Amniotic stem cell (primary cell): ENCODE data around the gene CBR1.
"Not testable (repeated sequence)": the region's sequence is repeated elsewhere in the genome, so short reads cannot be mapped to it uniquely, and the experiment has no call there.

ENCODE experiments used
- DNase-seq: peaks from one replicate; lab custom pipeline; 2025; lab: John Stamatoyannopoulos, UW

Gene CBR1

DNA sequence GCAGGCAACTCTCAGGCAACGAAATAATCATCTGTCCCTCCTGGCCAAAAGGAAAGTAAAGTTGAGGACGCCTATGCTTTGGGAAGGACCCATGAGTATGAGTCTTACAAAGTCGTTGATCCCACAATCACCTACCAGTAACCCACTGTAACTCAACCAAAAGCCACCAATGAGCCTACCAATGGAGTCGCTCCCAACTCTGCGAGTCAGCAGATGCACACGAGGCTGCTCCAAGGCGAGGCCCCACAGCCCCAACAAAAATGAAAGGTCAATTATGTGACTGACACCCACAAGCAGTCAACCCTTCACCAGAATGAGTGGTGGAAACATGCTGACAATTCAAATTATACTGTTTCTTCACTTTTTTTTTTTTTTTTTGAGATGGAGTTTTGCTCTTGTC lies 21.5 kb upstream of the CBR1 start:
- no peak for DNase-seq

DNA sequence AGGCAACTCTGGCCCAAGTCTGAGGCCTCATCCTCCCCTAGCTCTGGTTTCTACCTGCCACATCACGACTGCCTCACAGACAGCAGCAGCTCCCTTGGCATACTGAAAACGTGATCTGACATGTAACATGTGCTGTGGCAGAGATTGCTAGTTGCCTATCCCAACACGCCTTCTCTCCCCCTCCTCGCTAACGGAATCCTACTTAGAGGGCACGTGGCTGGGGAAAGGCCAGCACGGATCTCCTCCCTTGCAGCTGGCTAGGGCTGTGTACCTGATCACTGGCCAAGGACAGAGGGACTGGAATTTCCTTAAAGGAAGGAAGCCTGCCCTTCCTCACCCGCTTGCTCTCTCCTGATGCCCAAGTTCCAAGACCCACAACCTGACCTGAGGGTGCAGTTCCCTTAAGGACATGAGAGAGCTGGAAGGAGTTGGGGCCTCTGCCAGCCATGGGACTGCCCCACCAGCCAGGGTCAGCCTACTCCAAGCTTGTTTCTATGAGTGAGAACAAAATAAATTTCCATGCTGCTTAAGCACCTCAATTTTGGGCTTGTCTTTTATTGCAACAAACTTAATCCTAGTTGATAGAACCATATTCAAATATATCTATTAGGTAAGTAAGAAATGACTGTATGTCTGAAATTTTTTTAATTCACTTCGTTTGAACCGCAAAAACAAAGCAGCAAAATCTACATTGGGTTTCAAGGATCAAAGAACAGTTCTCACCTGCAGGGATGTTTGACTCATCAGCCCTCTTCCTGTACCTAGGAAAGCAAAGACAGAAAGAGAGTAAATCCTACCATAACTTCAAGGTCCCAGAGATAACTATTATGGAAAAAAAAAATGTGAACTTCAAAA lies 16.7 kb upstream of the CBR1 start:
- DNase-seq = no peak

DNA sequence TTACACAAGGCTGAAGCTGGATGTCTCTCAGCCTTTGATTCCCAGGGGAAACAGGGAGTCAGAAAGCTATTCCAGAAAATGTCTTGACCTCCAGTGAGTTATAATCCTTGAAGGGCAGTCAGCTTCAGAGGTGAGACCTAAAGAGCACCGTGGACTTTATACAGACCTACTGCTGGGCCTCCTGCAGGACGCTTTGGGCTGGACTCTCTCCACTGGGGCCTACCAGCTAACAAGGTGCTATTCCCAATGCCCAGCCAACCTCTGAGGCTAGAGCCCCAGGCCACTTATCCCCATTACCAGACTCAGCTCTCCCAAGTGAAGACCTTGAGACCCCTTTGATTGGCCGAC lies 16.1 kb upstream of the CBR1 start:
- no peak for DNase-seq

DNA sequence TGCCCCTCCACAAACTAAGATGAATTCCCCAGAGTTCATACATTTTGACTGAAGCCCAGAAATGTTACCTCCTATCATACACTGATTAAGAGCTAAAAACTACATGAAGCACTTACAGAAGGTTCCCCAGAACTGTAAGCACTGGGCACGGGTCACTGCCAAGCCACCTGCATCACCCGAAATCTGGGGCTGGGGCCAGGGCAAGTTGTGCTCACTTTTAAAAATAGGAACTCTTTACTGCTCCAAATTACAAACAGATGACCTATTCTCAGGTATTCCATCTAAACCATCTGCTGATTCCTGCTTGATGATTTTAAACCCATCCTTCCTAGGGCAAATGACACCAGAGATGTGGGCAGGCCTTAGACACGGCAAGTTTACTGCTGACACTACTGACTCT lies 14.3 kb upstream of the CBR1 start:
- DNase-seq = no peak

DNA sequence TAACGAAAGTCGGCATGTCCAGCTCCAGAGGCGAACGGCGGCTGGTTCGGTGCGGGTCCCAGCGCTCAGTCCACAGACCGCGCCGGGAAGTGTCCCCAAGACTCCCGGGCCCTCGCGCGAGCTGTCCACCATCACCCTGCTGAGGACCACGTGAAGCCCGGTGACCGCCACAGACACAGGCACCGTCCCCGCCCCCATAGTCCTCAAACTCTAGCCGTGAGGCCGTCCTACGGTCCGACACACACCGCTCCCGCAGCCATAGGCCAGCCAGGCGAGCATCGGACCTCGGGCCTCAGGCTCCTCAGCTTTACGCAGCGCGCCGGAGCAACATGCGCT lies 10.0 kb upstream of the CBR1 start:
- DNase-seq = peak; percentile 32

DNA sequence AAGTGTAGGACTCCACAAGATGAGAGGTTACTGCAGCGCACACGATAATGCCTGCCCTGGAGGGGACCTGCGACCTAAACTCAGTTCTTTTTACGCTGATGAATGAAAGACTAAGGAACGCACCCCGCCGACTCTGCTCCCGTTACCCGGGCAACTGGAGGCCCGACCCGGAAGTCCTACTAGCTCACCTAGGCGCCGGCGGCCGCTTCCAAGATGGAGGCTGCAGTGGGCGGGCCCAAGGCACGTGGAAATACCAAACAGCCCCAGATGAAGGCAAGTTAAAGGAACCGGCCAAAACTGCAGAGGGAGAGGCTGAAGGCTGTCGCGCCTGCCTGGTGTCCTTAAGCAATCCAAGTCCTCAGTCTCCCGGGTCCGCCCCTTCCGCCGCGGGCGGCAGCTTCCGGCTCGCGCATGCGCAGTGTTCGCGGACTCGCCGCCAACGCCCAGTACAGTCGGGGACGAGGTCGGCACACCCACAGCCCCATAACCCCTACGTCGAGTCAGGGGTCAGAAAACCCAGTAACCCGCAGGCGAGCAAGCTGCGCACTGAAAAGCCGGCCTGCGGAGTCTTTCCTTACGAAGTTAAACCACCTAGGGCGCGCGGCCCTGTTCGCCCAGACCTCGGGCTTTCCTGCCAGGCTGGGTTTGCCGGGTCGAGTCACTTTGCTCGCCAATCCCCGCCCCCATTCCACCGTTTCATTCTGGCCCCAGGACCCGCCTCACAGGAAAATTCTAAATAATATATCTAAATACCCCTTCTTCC lies 9.5 kb upstream of the CBR1 start, which contains the start of gene SETD4:
TSS of gene SETD4 (minus strand) at position 368 of the 763 bp plus-strand sequence. CDS start 1,638 bp downstream, outside the sequence.
- DNase-seq = peak; percentile 78

DNA sequence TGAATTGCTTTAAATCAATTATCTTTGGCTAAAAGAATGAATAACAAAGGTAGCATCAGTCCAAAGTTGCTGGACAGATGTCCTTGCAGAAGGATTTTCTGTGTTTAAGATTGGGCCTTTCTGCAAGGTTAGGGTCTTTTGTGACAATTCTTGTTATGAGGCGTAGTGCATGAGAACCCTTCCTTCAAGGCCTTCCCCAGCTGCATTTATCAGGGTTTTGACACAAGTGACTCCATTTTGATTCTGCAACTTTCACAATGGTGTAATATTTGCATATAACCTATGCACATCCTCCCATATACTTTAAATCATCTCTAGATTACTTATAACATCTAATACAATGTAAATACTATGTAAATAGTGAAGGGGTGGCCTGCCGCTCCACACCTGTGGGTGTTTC lies 8.4 kb upstream of the CBR1 start:
- no peak for DNase-seq

DNA sequence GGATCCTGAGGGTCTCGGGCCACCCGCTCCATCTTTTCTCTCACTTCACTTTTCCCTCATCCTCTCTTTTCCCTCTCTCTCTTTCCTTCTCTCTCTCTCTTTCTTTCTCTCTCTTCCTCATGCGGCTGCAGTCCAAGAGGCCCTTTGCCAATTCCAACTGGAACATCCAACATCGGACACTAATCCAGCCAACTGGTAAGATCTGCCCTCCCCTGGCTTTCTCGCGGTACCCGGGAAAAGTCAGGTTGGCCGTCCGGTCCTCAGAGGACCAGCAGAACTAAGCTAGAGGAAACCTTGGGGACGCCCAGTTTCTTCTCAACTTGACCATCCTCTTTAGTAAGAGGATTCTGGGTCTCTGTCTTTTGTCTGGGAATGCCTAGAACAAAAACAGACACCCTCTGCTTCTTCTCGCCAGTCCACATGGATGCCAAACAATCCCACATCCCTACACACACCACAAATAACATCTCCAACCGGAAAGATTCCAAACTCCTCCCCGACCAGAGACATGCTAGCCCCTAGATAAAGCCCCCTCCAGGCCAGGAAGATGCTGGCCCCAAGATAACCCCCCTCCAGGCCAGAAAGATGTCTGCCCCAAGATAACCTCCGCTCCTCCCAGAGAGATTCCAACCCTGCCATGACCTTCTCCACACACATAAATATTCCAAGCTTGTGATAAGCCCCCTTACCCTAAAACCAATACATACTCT lies 6.3 kb upstream of the CBR1 start:
- no peak for DNase-seq

DNA sequence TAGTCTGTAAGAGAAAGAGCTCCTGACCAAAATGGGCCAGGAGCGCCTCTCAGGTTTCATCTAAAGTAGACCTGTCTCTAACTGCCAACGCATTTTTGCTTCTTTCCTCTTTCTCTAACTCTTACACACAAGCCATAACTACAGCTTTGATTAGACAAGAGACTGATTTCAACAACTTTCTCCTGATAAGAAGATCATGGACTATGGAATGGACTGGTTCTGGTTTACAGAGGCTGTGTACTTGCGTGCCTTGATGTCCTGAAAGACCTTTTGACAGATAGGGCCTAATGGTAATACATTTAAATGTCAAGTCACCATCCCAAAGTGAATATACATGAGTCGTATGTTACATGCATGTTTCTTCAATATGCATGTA lies 5.8 kb upstream of the CBR1 start:
- no peak for DNase-seq

DNA sequence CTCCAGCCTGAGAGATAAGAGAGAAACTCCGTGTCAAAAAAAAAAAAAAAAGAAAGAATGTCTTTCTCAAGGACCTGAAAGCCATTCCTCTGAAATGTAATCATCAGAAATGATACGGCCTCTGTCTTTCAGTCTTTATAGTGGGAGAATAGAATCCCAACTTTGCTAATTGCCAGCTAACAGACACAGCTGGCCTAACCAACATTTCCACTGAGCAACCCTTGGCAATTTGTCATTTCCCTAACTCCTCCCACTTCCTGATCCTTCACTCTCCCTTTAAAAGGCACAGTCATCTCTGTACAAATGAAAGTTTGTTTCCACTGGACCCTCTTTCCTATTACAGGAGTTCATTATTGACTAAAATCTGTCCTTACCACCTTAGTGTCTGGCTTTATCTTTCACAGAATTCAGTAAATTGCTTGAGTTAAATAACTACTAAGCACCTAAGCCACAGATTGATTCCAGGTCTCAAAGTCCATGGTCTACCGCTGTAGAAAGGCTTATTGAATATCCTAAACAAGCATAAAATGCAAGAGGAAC lies 4.3 kb upstream of the CBR1 start:
- DNase-seq = peak; percentile 6

DNA sequence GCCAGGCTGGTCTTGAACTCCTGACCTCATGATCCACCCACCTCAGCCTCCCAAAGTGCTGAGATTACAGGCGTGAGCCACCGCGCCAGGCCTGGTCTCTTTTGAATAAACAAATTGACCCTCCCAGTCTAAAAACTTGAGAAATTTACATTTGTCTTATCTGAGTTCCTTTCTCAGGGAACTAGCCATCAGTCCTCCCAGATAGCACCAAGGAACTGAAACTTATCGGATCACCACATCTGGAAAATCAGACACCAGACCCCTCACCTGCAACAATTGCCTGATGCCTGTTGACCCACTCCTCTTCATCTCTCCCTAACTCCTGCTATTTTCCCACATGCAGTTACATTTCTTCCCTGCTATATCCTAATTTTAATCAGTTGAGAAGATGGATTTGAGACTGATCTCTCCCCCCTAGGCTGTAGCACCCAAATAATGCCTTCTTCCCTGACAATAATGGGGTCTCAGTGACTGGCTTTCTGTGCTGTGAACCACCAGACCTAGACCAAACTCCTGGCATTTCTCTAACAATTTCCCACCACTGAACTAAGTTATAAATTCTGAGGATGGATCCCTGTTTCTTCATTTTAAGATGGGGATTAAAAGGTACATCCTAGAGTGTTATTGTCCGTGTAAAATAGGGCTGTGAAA lies 951 bp upstream of the CBR1 start:
- DNase-seq = no peak

DNA sequence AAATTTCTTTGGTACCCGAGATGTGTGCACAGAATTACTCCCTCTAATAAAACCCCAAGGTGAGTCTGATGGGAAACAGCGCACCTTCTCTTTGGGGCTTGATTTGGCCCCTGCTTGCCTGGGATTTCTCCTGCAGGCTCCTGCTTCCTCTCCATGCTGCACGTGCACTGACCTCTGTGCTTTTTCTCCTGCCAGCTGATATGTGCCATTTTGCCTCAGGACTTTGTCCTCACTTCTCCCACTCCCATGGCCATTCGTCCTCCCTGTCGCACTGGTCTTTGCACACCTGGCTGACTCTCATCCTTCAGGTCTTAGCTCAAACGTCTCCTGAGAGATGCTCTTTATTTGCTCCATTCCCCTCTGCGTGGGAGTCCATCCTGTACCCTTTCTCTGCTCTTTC lies 1.2 kb downstream of the CBR1 start:
- DNase-seq = no peak

DNA sequence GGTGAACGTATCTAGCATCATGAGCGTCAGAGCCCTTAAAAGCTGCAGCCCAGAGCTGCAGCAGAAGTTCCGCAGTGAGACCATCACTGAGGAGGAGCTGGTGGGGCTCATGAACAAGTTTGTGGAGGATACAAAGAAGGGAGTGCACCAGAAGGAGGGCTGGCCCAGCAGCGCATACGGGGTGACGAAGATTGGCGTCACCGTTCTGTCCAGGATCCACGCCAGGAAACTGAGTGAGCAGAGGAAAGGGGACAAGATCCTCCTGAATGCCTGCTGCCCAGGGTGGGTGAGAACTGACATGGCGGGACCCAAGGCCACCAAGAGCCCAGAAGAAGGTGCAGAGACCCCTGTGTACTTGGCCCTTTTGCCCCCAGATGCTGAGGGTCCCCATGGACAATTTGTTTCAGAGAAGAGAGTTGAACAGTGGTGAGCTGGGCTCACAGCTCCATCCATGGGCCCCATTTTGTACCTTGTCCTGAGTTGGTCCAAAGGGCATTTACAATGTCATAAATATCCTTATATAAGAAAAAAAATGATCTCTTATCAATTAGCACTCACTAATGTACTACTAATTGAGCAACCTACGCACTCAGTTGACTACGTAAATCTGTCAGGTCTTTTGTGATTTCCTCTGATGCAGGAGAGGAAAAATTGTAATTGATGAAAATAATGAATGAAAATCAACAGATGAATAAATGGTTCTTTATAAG lies 2.8 kb downstream of the CBR1 start:
- no peak for DNase-seq

DNA sequence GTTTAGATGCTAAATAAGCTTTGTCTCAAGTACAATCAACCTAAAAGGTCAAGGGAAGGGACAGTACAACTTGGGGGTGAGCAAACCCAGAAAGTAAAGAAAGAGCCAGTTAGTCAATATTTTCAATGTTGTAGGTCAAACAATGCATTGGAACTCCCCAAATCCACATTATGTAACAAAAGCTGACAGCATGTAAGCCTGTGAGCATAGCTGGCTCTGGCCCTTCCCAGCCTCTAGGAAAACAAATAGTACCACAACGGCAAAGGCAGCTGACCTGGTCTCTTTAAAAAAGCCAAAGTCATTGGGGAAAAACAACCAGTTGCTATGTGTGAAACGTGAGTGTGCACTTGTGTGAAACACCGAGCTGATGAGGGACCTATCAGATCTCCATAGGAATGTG lies 3.4 kb downstream of the CBR1 start:
- no peak for DNase-seq

DNA sequence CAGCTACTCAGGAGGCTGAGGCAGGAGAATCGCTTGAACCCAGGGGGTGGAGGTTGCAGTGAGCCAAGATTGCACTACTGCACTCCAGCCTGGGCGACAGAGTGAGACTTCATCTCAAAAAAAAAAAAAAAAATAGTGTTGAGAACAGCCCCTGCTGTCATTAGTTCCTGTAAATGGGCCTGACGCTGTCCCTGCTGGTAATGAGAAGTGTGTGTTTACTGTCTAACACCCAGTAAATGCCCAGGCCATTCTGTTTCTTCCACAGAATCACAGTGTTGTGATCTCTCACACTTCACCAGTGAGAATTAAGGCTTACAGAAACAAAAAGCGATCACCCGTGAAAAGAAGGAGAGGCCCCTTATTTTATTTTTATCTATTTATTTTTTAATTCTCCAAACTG lies 4.1 kb downstream of the CBR1 start:
- DNase-seq = not testable (repeated sequence)

DNA sequence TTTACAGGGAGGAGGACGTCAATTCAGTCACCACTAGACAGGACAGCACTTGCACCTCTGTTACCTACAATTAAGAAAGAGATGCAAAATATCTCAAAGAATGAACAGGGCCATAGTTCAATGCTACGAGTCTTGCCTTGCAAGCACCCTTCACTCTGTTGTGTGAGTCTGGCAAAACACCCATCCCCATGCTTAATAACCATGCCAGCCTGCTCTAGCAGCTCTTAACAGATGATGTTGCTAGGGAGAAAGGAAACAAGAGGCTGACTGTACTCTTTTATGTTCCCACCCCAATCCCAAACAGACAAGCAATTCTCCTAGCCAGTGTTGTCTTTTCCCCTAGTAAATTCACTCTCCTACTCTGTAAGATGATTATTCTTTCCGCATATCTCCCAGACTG lies 5.3 kb downstream of the CBR1 start:
- DNase-seq = no peak

DNA sequence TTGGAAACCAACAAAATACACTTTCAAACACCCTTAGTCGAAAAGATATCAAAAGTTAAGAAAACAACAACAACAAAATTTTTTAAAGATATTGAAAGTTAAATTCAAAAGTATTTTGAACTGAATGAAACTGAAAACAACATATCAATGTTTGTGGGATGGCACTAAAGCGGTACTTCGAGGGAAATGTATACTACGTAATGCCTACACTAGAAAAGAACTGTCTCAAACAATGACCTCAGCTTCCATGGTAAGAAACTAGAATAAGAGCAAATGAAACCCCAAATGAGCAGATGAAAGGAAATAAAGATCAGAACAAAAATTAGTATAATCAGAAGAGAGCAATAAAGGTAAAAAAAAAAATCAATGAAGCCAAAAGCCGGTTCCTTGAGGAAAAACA lies 6.1 kb downstream of the CBR1 start:
- no peak for DNase-seq

DNA sequence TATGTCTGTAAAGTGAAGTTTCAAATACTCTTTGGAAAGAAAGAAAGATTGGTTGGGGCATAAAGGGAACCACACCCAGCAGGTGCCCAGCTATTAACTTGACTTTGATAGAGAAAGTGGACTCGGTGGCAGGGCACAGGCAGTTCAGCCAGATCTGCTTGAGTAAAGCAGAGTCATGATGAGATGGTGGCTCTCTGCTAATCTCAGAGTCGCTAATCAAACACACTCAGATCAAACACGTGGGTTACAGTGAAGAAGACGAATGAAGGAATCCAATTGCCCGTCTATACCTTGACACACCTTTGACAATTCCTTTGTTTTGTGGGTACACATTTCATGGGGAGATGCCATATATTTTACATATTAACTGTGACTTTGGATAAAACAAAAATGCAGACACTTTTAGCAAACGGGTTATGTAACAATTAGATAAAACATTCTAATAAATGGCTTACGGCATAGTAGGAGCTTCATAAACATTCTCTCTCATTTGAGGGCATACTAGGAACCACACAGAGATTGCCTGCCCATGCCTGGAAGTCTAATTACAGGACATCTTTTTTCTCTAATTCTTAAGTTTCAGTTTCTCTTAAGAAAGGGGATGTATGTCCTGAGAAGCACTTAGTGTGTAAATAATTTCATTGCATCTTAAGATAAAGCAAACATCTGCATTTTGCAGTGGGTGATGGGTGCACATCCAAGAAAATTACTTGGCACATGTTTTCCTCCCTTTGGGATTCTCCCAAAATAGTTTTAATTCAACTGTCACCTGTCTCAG lies 7.2 kb downstream of the CBR1 start:
- no peak for DNase-seq

DNA sequence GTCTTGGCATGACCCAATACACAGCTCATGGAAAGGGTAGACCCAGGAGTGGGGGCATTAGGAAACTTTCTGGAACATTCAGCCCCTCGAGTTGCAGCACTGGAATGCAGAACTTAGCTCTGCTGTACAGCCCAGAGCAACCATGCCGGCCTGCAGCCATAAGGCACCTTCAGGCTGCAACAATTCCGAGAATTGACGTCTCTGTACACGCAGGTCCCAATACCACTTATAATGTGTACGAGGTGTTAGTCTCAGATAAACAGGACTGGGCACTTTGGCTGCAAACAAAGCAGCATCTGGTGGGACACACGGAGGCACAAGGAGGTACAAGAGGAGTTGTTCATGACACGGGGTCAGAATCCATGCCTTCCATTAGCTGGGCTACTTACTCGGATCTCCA lies 7.9 kb downstream of the CBR1 start:
- DNase-seq = no peak

DNA sequence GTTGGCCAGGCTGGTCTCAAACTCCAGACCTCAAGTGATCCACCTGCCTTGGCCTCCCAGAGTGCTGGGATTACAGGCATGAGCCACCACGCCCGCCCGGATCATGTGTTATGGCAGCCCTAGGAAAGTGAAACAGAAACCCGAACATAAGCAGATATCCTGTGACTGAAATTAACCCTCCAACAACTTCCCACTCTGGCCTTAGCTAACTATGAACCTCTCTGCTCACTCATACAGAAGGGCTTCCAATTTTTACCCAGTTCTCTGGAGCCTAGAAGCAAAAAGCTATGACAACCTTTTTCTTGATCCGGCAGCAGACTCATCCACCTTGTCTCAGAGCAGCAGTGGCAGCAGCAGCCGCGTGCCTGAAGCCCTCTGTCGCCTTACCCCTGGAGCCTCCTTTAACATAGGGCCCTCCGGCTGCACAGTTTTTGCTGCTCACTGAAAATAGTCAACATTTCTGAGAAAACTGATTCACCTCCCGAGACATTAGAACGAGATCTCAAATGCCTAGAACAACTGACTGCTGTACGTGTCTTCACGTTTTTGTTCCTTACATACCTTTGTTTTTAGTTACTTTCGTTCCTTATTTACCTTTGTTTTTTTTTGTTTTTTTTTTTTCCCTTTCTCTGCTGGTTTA lies 9.3 kb downstream of the CBR1 start:
- DNase-seq = no peak
